SK-N-SH (cell line): Measurements from ENCODE around the gene GPR157. TPM values are rescaled to one million over a fixed set of nuclear protein-coding genes. Genes with fewer than 3 reads are reported as not detected.

Source experiments
- CTCF ChIA-PET: fragments of 300-600, 350-600 bp; formaldehyde crosslinking; extraction: SDS; loops from one replicate; lab custom pipeline; 2021; lab: Yijun Ruan, JAX
- POLR2A ChIA-PET: fragments of 350-600 bp; sonication (Branson Sonifier 250); formaldehyde crosslinking; extraction: SDS; loops from one replicate; lab custom pipeline; 2020; ENCODE audit warnings: antibody characterized with exemption, inconsistent platforms; lab: Yijun Ruan, JAX
- DNase-seq: peaks from one replicate; pipeline ENCODE4 v3.0.0; 2012
- H2AFZ ChIP-seq: fragments of 200-600 bp; sonication (generic); 2 replicates; pipeline ENCODE4 v1.8.1; 2016; ENCODE audit warnings: antibody characterized with exemption, mild to moderate bottlenecking, low read depth
- H3F3A ChIP-seq: fragments of 200-600 bp; sonication (generic); replicated peaks from 2 replicates; pipeline ENCODE3; 2016; ENCODE audit warnings: antibody characterized with exemption, mild to moderate bottlenecking; ENCODE audit not compliant: insufficient read depth
- H3K27ac ChIP-seq, 2 experiments: fragments of 200-500 bp in 1 of 2; fragments of 200-600 bp in 1 of 2; sonication (Bioruptor generic) in 1 of 2; sonication (generic), shearing (Covaris generic) in 1 of 2; 2 replicates each; pipeline versions ENCODE4 v1.5.1 to v1.6.1; 2014 to 2016; ENCODE audit warnings: low read depth in 2 of 2, inconsistent platforms in 1 of 2, low read length in 1 of 2, mild to moderate bottlenecking in 1 of 2, mixed read lengths in 1 of 2
- H3K27me3 ChIP-seq: fragments of 200-600 bp; sonication (generic), shearing (Covaris generic); 2 replicates; pipeline ENCODE4 v1.6.1; 2016; ENCODE audit warnings: mixed run types; ENCODE audit not compliant: insufficient read depth
- H3K36me3 ChIP-seq, 2 experiments: fragments of 200-500 bp in 1 of 2; fragments of 200-600 bp in 1 of 2; sonication (Bioruptor generic) in 1 of 2; sonication (generic) in 1 of 2; replicated peaks in 1 of 2; 2 replicates each; pipeline versions ENCODE3 to v1.5.1; 2014 to 2016; ENCODE audit warnings: low read length in 1 of 2, mild to moderate bottlenecking in 1 of 2; ENCODE audit not compliant: insufficient read depth in 2 of 2, control insufficient read depth in 1 of 2
- H3K4me1 ChIP-seq, 2 experiments: fragments of 200-500 bp in 1 of 2; fragments of 200-600 bp in 1 of 2; sonication (Bioruptor generic) in 1 of 2; sonication (generic), shearing (Covaris generic) in 1 of 2; 2 replicates each; pipeline versions ENCODE4 v1.5.1 to v1.6.1; 2014 to 2016; ENCODE audit warnings: low read depth in 1 of 2, low read length in 1 of 2, mixed run types in 1 of 2; ENCODE audit not compliant: insufficient read depth in 2 of 2, control insufficient read depth in 1 of 2
- H3K4me2 ChIP-seq: fragments of 200-600 bp; sonication (generic), shearing (Covaris generic); 2 replicates; pipeline ENCODE4 v1.6.1; 2017; ENCODE audit warnings: mixed run types
- H3K4me3 ChIP-seq, 2 experiments: fragments of 200-500 bp in 1 of 2; fragments of 200-600 bp in 1 of 2; sonication (Bioruptor generic) in 1 of 2; sonication (generic), shearing (Covaris generic) in 1 of 2; 2 replicates each; pipeline versions ENCODE4 v1.5.1 to v1.8.1; 2014 to 2016; ENCODE audit warnings: low read depth in 2 of 2, inconsistent platforms in 1 of 2, low read length in 1 of 2, mild to moderate bottlenecking in 1 of 2, mixed read lengths in 1 of 2, moderate library complexity in 1 of 2
- H3K79me2 ChIP-seq: fragments of 200-600 bp; sonication (generic); 2 replicates; pipeline ENCODE4 v1.8.1; 2017; ENCODE audit warnings: mild to moderate bottlenecking; ENCODE audit not compliant: insufficient read depth
- H3K9ac ChIP-seq: fragments of 200-600 bp; sonication (generic); 2 replicates; pipeline ENCODE4 v1.6.1; 2017; ENCODE audit warnings: mixed run types
- H3K9me2 ChIP-seq: fragments of 200-600 bp; sonication (generic); 2 replicates; pipeline ENCODE4 v1.6.1; 2017; ENCODE audit warnings: mixed run types
- H3K9me3 ChIP-seq: fragments of 200-600 bp; sonication (generic); 2 replicates; pipeline ENCODE4 v1.6.1; 2017; ENCODE audit warnings: mixed run types, mild to moderate bottlenecking, moderate library complexity
- H4K20me1 ChIP-seq: fragments of 200-600 bp; sonication (generic); 2 replicates; pipeline ENCODE4 v1.6.1; 2017; ENCODE audit warnings: mild to moderate bottlenecking, mixed run types; ENCODE audit not compliant: insufficient read depth
- ELF1 ChIP-seq: IDR thresholded peaks from 2 replicates; pipeline ENCODE4 v1.4.0; 2012
- EP300 ChIP-seq, 2 experiments: IDR thresholded peaks; 2 replicates each; pipeline versions ENCODE4 v1.4.0 to v1.6.1; 2012; ENCODE audit warnings: borderline replicate concordance in 1 of 2, low read depth in 1 of 2, low read length in 1 of 2
- EZH2phosphoT487 ChIP-seq: fragments of 200-600 bp; sonication (generic); IDR thresholded peaks from 2 replicates; pipeline ENCODE4 v1.6.1; 2017; ENCODE audit warnings: low read depth, mixed run types, mild to moderate bottlenecking, antibody characterized with exemption, moderate library complexity, borderline replicate concordance
- FOXJ3 ChIP-seq: sonication (generic); formaldehyde crosslinking; IDR thresholded peaks from 2 replicates; pipeline ENCODE4 v1.5.1; 2020; ENCODE audit warnings: mild to moderate bottlenecking, missing genetic modification reagents
- FOXM1 ChIP-seq: IDR thresholded peaks from 2 replicates; pipeline ENCODE4 v1.4.0; 2012; ENCODE audit warnings: low read depth, mild to moderate bottlenecking
- GABPA ChIP-seq: IDR thresholded peaks from 2 replicates; pipeline ENCODE4 v1.4.0; 2012; ENCODE audit warnings: low read depth, mild to moderate bottlenecking
- GATA2 ChIP-seq: sonication (generic); formaldehyde crosslinking; IDR thresholded peaks from 2 replicates; pipeline ENCODE4 v1.5.0; 2020; ENCODE audit warnings: mild to moderate bottlenecking, missing genetic modification reagents
- JUND ChIP-seq: IDR thresholded peaks from 2 replicates; pipeline ENCODE4 v1.4.0; 2012
- NFIC ChIP-seq: IDR thresholded peaks from 2 replicates; pipeline ENCODE4 v1.4.0; 2012; ENCODE audit warnings: borderline replicate concordance
- POLR2AphosphoS5 ChIP-seq: IDR thresholded peaks from 2 replicates; pipeline ENCODE4 v1.6.1; 2012; ENCODE audit warnings: low read depth, low read length
- RCOR1 ChIP-seq: fragments of 150-350 bp; IDR thresholded peaks from 2 replicates; pipeline ENCODE4 v1.6.1; 2017; ENCODE audit warnings: antibody characterized with exemption, low read length
- RFX5 ChIP-seq: IDR thresholded peaks from 2 replicates; pipeline ENCODE4 v1.6.1; 2012; ENCODE audit warnings: mild to moderate bottlenecking, improper control_type of control experiment, low read length
- RXRA ChIP-seq: IDR thresholded peaks from 2 replicates; pipeline ENCODE4 v1.4.0; 2012; ENCODE audit warnings: low read depth, mild to moderate bottlenecking, borderline replicate concordance
- SMC3 ChIP-seq: IDR thresholded peaks from 2 replicates; pipeline ENCODE4 v1.6.1; 2012; ENCODE audit warnings: low read depth, low read length, improper control_type of control experiment
- TCF12 ChIP-seq: IDR thresholded peaks from 2 replicates; pipeline ENCODE4 v1.4.0; 2012
- TEAD4 ChIP-seq: IDR thresholded peaks from 2 replicates; pipeline ENCODE4 v1.4.0; 2012; ENCODE audit warnings: mild to moderate bottlenecking, borderline replicate concordance; ENCODE audit not compliant: insufficient read depth
- YY1 ChIP-seq: IDR thresholded peaks from 2 replicates; pipeline ENCODE4 v1.4.0; 2012; ENCODE audit warnings: low read depth, mild to moderate bottlenecking
- ZBTB33 ChIP-seq: IDR thresholded peaks from 2 replicates; pipeline ENCODE4 v1.4.0; 2012; ENCODE audit warnings: low read depth, borderline replicate concordance
- WGBS: methylation state at CpG from one replicate; pipeline ENCODE4 v1.1.6; 2017; ENCODE audit warnings: low lambda C conversion rate; 5-methylcytosine and 5-hydroxymethylcytosine counted together
- polyA plus RNA-seq, 3 experiments: library from polyadenylated mRNA; depleted of rRNA; stranded (reverse); fragments of >200 nt; gene quantifications; 2 replicates each; pipeline ENCODE4 v1.2.3, GENCODE V29; 2012
- TF ChIP-seq, protein P1 (sequence below): fragments of 150-350 bp; IDR thresholded peaks from 2 replicates; pipeline ENCODE4 v1.6.1; 2016; ENCODE audit warnings: mild to moderate bottlenecking, low read depth, low read length
- TF ChIP-seq, protein P2 (sequence below): fragments of 150-350 bp; IDR thresholded peaks from 2 replicates; pipeline ENCODE4 v1.6.1; 2017; ENCODE audit warnings: antibody characterized with exemption, low read length, low read depth, borderline replicate concordance

GPR157 gene
- polyA plus RNA-seq, 1 of the 3 experiments (the other 2 are of a cell fraction): 1.8 TPM

GRCh38 chr1:9165396-9165795 lies 36.5 kb upstream of the GPR157 start:
- H3K4me3 ChIP-seq: no peak overlapping the region
- peaks cover 90% of the 10 kb centered on the region for H3K79me2 ChIP-seq
- WGBS: 100% methylated on average over 3 of the region's 7 CpGs
- peaks cover 30% of the 10 kb centered on the region for H3F3A ChIP-seq
- H3K4me2 ChIP-seq: peak overlapping the region; percentile 84; the same call in 1 of the 2 replicates
- no peak for DNase-seq
- peaks cover 2 to 16% of the 10 kb centered on the region in 2 experiments; a peak in 3 of 4 replicates for H3K4me1 ChIP-seq
- H3K9ac ChIP-seq: no peak overlapping the region
- no peak overlapping the region for H2AFZ ChIP-seq
- H4K20me1 ChIP-seq: peaks cover 96% of the 10 kb centered on the region
- H3K9me3 ChIP-seq: no peaks in the 10 kb centered on the region
- H3K9me2 ChIP-seq: no peaks in the 10 kb centered on the region
- CTCF ChIA-PET: interaction anchor here (1.3 to 1.5 kb wide), 2 partner anchors 10 to 54 kb away, joined by 3 to 4 read pairs; no protein-coding TSS in a partner anchor
- no peaks in the 10 kb centered on the region for H3K27me3 ChIP-seq
- no peak for TF ChIP-seq RCOR1
- TF ChIP-seq GABPA: no peak
- no peak for TF ChIP-seq RFX5
- no peak for TF ChIP-seq TEAD4
- no peak for TF ChIP-seq ELF1
- no peak for TF ChIP-seq TCF12
- TF ChIP-seq ZBTB33: no peak
- TF ChIP-seq EZH2phosphoT487: no peak
- TF ChIP-seq JUND: no peak
- TF ChIP-seq, protein P1, sequence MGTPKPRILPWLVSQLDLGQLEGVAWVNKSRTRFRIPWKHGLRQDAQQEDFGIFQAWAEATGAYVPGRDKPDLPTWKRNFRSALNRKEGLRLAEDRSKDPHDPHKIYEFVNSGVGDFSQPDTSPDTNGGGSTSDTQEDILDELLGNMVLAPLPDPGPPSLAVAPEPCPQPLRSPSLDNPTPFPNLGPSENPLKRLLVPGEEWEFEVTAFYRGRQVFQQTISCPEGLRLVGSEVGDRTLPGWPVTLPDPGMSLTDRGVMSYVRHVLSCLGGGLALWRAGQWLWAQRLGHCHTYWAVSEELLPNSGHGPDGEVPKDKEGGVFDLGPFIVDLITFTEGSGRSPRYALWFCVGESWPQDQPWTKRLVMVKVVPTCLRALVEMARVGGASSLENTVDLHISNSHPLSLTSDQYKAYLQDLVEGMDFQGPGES: no peak
- TF ChIP-seq NFIC: no peak
- TF ChIP-seq YY1: no peak
- TF ChIP-seq FOXM1: no peak
- no peak for TF ChIP-seq GATA2 (CRISPR knock-in tag)
- TF ChIP-seq FOXJ3 (CRISPR knock-in tag): no peak
- TF ChIP-seq RXRA: no peak
- no peak for TF ChIP-seq POLR2AphosphoS5
- TF ChIP-seq, protein P2, sequence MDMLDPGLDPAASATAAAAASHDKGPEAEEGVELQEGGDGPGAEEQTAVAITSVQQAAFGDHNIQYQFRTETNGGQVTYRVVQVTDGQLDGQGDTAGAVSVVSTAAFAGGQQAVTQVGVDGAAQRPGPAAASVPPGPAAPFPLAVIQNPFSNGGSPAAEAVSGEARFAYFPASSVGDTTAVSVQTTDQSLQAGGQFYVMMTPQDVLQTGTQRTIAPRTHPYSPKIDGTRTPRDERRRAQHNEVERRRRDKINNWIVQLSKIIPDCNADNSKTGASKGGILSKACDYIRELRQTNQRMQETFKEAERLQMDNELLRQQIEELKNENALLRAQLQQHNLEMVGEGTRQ: no peak
- no peak for TF ChIP-seq SMC3
- TF ChIP-seq EP300 (IDR thresholded peaks at IDR 0.05; ENCODE audit: borderline replicate concordance in 1 of 2, low read depth in 1 of 2, low read length in 1 of 2): no peak
- TF ChIP-seq, all 33 proteins: peak for 0
- POLR2A ChIA-PET: interaction anchor here (0.6 kb wide), 1 partner anchor 23 kb away, joined by 3 read pairs; no protein-coding TSS in a partner anchor
- H3K36me3 ChIP-seq: no peaks in the 10 kb centered on the region
- peak overlapping the region in 1 of 2 experiments; percentile 97; a peak in 1 of 4 replicates for H3K27ac ChIP-seq
